ENCODE results near the gene RPS27L. TPM values are rescaled to one million over a fixed set of nuclear protein-coding genes. Genes with fewer than 3 reads are reported as not detected.

The RPS27L gene
- total and polyA plus RNA-seq, 4 donors = 9.8 to 184 (median 40.7) TPM

DNA sequence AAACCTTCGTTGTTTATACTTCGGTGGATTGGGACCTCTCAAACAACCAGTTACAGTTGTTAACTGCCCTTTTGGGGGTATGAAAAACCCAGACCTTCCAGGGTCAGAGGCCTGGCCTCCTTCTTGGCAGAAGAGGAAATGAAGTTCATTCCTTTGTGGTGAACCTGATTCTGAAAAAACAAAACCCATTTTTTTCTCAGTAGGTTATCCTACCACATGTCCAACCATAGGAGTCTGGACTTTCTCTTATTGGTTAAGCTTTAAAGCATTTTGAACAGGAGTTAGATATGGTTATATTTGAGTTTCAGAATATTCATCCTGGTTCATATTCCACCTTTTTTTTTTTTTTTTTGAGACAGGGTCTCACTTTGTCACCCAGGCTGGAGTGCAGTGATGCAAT lies 42.8 kb downstream of the RPS27L start:
- Histone ChIP-seq H3K27ac (ENCODE audit: low read depth in 1 of 2, low read length in 2 of 2) (no peak overlapping the region), H3K27me3 (ENCODE audit: control insufficient read depth in 4 of 4, insufficient read depth in 4 of 4, low read length in 3 of 4) (no peaks in the 10 kb centered on the region), H3K4me1 (ENCODE audit: control insufficient read depth in 4 of 4, insufficient read depth in 4 of 4, low read length in 3 of 4) (peaks cover 0 to 5% (median 2%) of the 10 kb centered on the region in 4 donors), H3K9ac (ENCODE audit: low read depth in 1 of 2, low read length in 2 of 2) (no peak overlapping the region), H3K9me3 (ENCODE audit: control insufficient read depth in 4 of 4, low read length in 3 of 4) (no peaks in the 10 kb centered on the region), H3K36me3 (ENCODE audit: control insufficient read depth in 4 of 4, insufficient read depth in 3 of 4, low read depth in 1 of 4, low read length in 3 of 4) (no peaks in the 10 kb centered on the region), H3K4me3 (ENCODE audit: low read depth in 1 of 3, low read length in 3 of 3) (no peak overlapping the region)
- TF ChIP-seq FOXA2 (IDR thresholded peaks at IDR 0.05) (no peak), RAD21 (IDR thresholded peaks at IDR 0.05) (no peak), SP1 (IDR thresholded peaks at IDR 0.05) (no peak), HNF4A (conservative IDR thresholded peaks at IDR 0.05) (no peak), TAF1 (conservative IDR thresholded peaks at IDR 0.05) (no peak), FOXA1 (IDR thresholded peaks at IDR 0.05) (no peak), RXRA (IDR thresholded peaks at IDR 0.05) (no peak), REST (IDR thresholded peaks at IDR 0.05) (no peak), ATF3 (IDR thresholded peaks at IDR 0.05) (no peak), MAX (IDR thresholded peaks at IDR 0.05) (no peak), ZBTB33 (IDR thresholded peaks at IDR 0.05) (no peak), YY1 (IDR thresholded peaks at IDR 0.05) (no peak), EGR1 (IDR thresholded peaks at IDR 0.05; ENCODE audit: low read depth in 2 of 2) (no peak)
- 90% methylated on average over 2 of the region's 2 CpGs for WGBS
- DNase-seq (ENCODE audit: low spot score) = no peak

DNA sequence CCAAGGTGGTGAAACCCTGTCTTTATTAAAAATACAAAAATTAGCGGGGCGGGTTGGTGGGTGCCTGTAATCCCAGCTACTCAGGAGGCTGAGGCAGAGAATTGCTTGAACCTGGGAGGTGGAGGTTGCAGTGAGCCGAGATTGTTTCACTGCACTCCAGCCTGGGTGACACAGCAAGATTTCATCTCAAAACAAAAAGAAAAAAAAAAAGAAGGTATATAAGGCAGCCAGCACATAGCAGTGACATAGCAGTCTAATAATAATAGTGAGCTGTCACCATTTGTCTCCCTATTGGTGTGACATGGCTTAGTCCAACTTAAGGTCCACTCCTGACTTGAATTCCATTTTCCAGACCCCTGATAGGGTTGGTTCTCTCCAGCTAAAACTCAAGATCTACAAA lies 44.4 kb downstream of the RPS27L start:
- no peak for TF ChIP-seq HNF4A (conservative IDR thresholded peaks at IDR 0.05)
- no peak for TF ChIP-seq ZBTB33 (IDR thresholded peaks at IDR 0.05)
- TF ChIP-seq RAD21 (IDR thresholded peaks at IDR 0.05) = no peak
- TF ChIP-seq JUND (IDR thresholded peaks at IDR 0.05) = no peak
- TF ChIP-seq NR2F2 (IDR thresholded peaks at IDR 0.05) = no peak
- no peak for TF ChIP-seq EGR1 (IDR thresholded peaks at IDR 0.05; ENCODE audit: low read depth in 2 of 2)
- no peak for TF ChIP-seq ATF3 (IDR thresholded peaks at IDR 0.05)
- TF ChIP-seq RXRA (IDR thresholded peaks at IDR 0.05) = no peak
- TF ChIP-seq HNF4G (IDR thresholded peaks at IDR 0.05) = no peak
- WGBS = 94% methylated on average over 3 of the region's 3 CpGs
- DNase-seq (ENCODE audit: low spot score) = no peak
- no peak overlapping the region for H3K9ac ChIP-seq (ENCODE audit: low read depth in 1 of 2, low read length in 2 of 2)
- no peak overlapping the region for H3K27ac ChIP-seq (ENCODE audit: low read depth in 1 of 2, low read length in 2 of 2)
- no peaks in the 10 kb centered on the region for H3K27me3 ChIP-seq (ENCODE audit: control insufficient read depth in 4 of 4, insufficient read depth in 4 of 4, low read length in 3 of 4)
- H3K4me3 ChIP-seq (ENCODE audit: low read depth in 1 of 3, low read length in 3 of 3) = no peak overlapping the region
- no peaks in the 10 kb centered on the region for H3K36me3 ChIP-seq (ENCODE audit: control insufficient read depth in 4 of 4, insufficient read depth in 3 of 4, low read depth in 1 of 4, low read length in 3 of 4)
- no peaks in the 10 kb centered on the region for H3K9me3 ChIP-seq (ENCODE audit: control insufficient read depth in 4 of 4, low read length in 3 of 4)
- H3K4me1 ChIP-seq (ENCODE audit: control insufficient read depth in 4 of 4, insufficient read depth in 4 of 4, low read length in 3 of 4) = peaks cover 6 to 20% (median 16%) of the 10 kb centered on the region in 4 donors
